Body of pancreas (tissue), 4 donors: ENCODE data around the gene RPGRIP1L. TPM values are rescaled to one million over a fixed set of nuclear protein-coding genes. Genes with fewer than 3 reads are reported as not detected.

Experiments used
- ATAC-seq: fragments of 150-250 bp; one replicate; pipeline ENCODE4 v1.9.1; 2016
- DNase-seq, 4 donors: peaks; one replicate each; pipeline ENCODE4 v3.0.0-alpha.2; 2019
- H3K27ac ChIP-seq, 4 donors: fragments of 200-600 bp; sonication (generic); 1 replicate in 3 of 4; 2 replicates in 1 of 4; pipeline versions ENCODE4 v1.5.1 to v1.6.1; 2016 to 2019; ENCODE audit warnings: mild to moderate bottlenecking in 1 of 4, mixed read lengths in 1 of 4, moderate library complexity in 1 of 4
- H3K27me3 ChIP-seq, 2 donors: fragments of 200-600 bp; sonication (generic); one replicate each; pipeline ENCODE4 v1.6.0; 2016; ENCODE audit warnings: mild to moderate bottlenecking in 1 of 2
- H3K36me3 ChIP-seq, 2 donors: fragments of 200-600 bp; sonication (generic); replicated peaks in 1 of 2; 2 replicates each; pipeline ENCODE4 v1.5.1; 2016; ENCODE audit warnings: low read depth in 2 of 2; ENCODE audit not compliant: insufficient read depth in 1 of 2
- H3K4me1 ChIP-seq: fragments of 200-600 bp; sonication (generic); one replicate; pipeline ENCODE4 v1.6.0; 2016
- H3K4me3 ChIP-seq, 2 donors: fragments of 200-600 bp; sonication (generic); 1 replicate in 1 of 2; 2 replicates in 1 of 2; pipeline ENCODE4 v1.5.1; 2016 to 2019
- H3K9me3 ChIP-seq, 3 donors: fragments of 200-600 bp; sonication (generic); 1 replicate in 2 of 3; 2 replicates in 1 of 3; pipeline ENCODE4 v1.5.1; 2016
- CTCF ChIP-seq, 7 experiments: fragments of 450-650 bp in 4 of 7; fragments of 200-600 bp in 3 of 7; sonication (generic) in 3 of 7; IDR thresholded peaks; one replicate each; pipeline ENCODE4 v1.5.1; 2016 to 2019; ENCODE audit warnings: antibody characterized with exemption in 7 of 7
- POLR2A ChIP-seq, 3 donors: fragments of 450-650 bp; IDR thresholded peaks; one replicate each; pipeline ENCODE4 v1.6.1; 2016; ENCODE audit warnings: antibody characterized with exemption in 3 of 3, mild to moderate bottlenecking in 2 of 3
- WGBS, 2 donors: methylation state at CpG; one replicate each; pipeline ENCODE4 v1.1.5; 2017; 5-methylcytosine and 5-hydroxymethylcytosine counted together
- intact Hi-C: fragments of 100-400 bp; cut with DNase I; formaldehyde crosslinking; loops from one replicate; pipeline ENCODE4 v1.15.1; 2023
- total RNA-seq, 2 donors: library from RNA; depleted of rRNA; stranded (reverse); fragments of >200 nt; gene quantifications; one replicate each; pipeline ENCODE4 v1.1.0, GENCODE V29; 2016

The RPGRIP1L gene
- total RNA-seq, 2 donors from 2014 or later = 2.9 to 4.3 TPM

- H3K4me1 ChIP-seq = peaks cover 16% of the 10 kb centered on the region
- no peaks in the 10 kb centered on the region for H3K9me3 ChIP-seq
- H3K27me3 ChIP-seq = no peaks in the 10 kb centered on the region
- H3K4me3 ChIP-seq = no peak overlapping the region
- WGBS, 2 donors = 53% methylated on average over 2 of the region's 2 CpGs
- intact Hi-C loops = no loop called here
- H3K27ac ChIP-seq = no peak overlapping the region
- DNase-seq (no peak), ATAC-seq (no peak)
- no peak for TF ChIP-seq CTCF (IDR thresholded peaks at IDR 0.05)
- TF ChIP-seq POLR2A (IDR thresholded peaks at IDR 0.05) = no peak
- H3K36me3 ChIP-seq = no peaks in the 10 kb centered on the region
These were observed 74.5 kb downstream of the RPGRIP1L start for GRCh38 chr16:53629151-53629550.

- WGBS, 2 donors = 64 to 68% methylated on average over 2 of the region's 2 CpGs
- H3K36me3 ChIP-seq = no peaks in the 10 kb centered on the region
- peaks cover 16% of the 10 kb centered on the region for H3K4me1 ChIP-seq
- no peak overlapping the region for H3K4me3 ChIP-seq
- H3K27ac ChIP-seq = no peak overlapping the region
- no peaks in the 10 kb centered on the region for H3K9me3 ChIP-seq
- no peak for DNase-seq
- intact Hi-C loops = no loop called here
- no peak for TF ChIP-seq CTCF (IDR thresholded peaks at IDR 0.05)
- no peak for TF ChIP-seq POLR2A (IDR thresholded peaks at IDR 0.05)
- no peaks in the 10 kb centered on the region for H3K27me3 ChIP-seq
- ATAC-seq = no peak
These were observed 76.8 kb downstream of the RPGRIP1L start for GRCh38 chr16:53626811-53627210.

- DNase-seq (no peak), ATAC-seq (no peak)
- TF ChIP-seq POLR2A (IDR thresholded peaks at IDR 0.05) (no peak), CTCF (IDR thresholded peaks at IDR 0.05) (no peak)
- H3K36me3 ChIP-seq = no peaks in the 10 kb centered on the region
- 93 to 95% methylated on average over 4 of the region's 4 CpGs for WGBS, 2 donors
- H3K4me3 ChIP-seq = no peak overlapping the region
- H3K27ac ChIP-seq = no peak overlapping the region
- H3K9me3 ChIP-seq = no peaks in the 10 kb centered on the region
- H3K4me1 ChIP-seq = peaks cover 16% of the 10 kb centered on the region
- intact Hi-C loops = no loop called here
- H3K27me3 ChIP-seq = no peaks in the 10 kb centered on the region
These were observed 77.5 kb downstream of the RPGRIP1L start for GRCh38 chr16:53626161-53626560.

GRCh38 chr16:53625221-53625620 is 78.4 kb downstream of the RPGRIP1L start:
- Histone ChIP-seq H3K36me3 (no peaks in the 10 kb centered on the region), H3K9me3 (no peaks in the 10 kb centered on the region), H3K27me3 (no peaks in the 10 kb centered on the region), H3K4me3 (no peak overlapping the region), H3K27ac (no peak overlapping the region), H3K4me1 (peaks cover 16% of the 10 kb centered on the region)
- DNase-seq (no peak), ATAC-seq (no peak)
- intact Hi-C loops = no loop called here
- WGBS, 2 donors = 80 to 90% methylated on average over 2 to 6 of the region's 29 CpGs
- TF ChIP-seq CTCF (IDR thresholded peaks at IDR 0.05) = no peak
- TF ChIP-seq POLR2A (IDR thresholded peaks at IDR 0.05) = no peak

- H3K27ac ChIP-seq = no peak overlapping the region
- no peak overlapping the region for H3K4me3 ChIP-seq
- no peaks in the 10 kb centered on the region for H3K4me1 ChIP-seq
- H3K36me3 ChIP-seq = no peaks in the 10 kb centered on the region
- TF ChIP-seq CTCF (IDR thresholded peaks at IDR 0.05) (no peak), POLR2A (IDR thresholded peaks at IDR 0.05) (no peak)
- 96 to 97% methylated on average over 6 of the region's 6 CpGs for WGBS, 2 donors
- H3K27me3 ChIP-seq = no peaks in the 10 kb centered on the region
- no peaks in the 10 kb centered on the region for H3K9me3 ChIP-seq
- no peak for ATAC-seq
- intact Hi-C loops = no loop called here
- DNase-seq = no peak
These were observed 81.3 kb downstream of the RPGRIP1L start for GRCh38 chr16:53622315-53622714.
